K562 (cell line): ENCODE measurements around the gene RPTOR. TPM values are rescaled to one million over a fixed set of nuclear protein-coding genes. Genes with fewer than 3 reads are reported as not detected.
A peak's percentile ranks its signal among the peaks of the same experiment; 100 is the strongest.

Experiments
- ATAC-seq: fragments of 200-7000 bp; cut with Tn5 transposase; 3 replicates; pipeline ENCODE4 v1.9.1; 2020; ENCODE audit warnings: moderate library complexity
- BruUV-seq: library from RNA; stranded (reverse); fragments of 400-500 nt; replicated peaks from 2 replicates; lab custom pipeline; 2021; lab: Mats Ljungman, UMichigan
- CTCF ChIA-PET: fragments of 300-600 bp; formaldehyde crosslinking; extraction: SDS; loops from one replicate; lab custom pipeline; 2021; ENCODE audit warnings: low intra/inter-chr PET ratio; lab: Yijun Ruan, JAX
- POLR2A ChIA-PET: fragments of 300-600, 350-650 bp; sonication (Branson Sonifier 250); formaldehyde crosslinking; extraction: SDS; loops from one replicate; lab custom pipeline; 2021; ENCODE audit warnings: antibody characterized with exemption, inconsistent platforms; lab: Yijun Ruan, JAX
- DNase-seq, 4 experiments: peaks; one replicate each; pipeline versions ENCODE4 v3.0.0 to v3.0.0-alpha.2; 2011 to 2018; ENCODE audit warnings: low spot score in 3 of 4, mixed read lengths in 3 of 4; ENCODE audit errors: extremely low read depth in 1 of 4
- FAIRE-seq: peaks from 2 replicates; lab custom pipeline; 2011; peaks lifted over from hg19 to GRCh38; lab: Jason Lieb, UNC
- H2AFZ ChIP-seq: 2 replicates; pipeline ENCODE4 v1.6.0; 2011; ENCODE audit warnings: low read depth, low read length, control low read depth, inconsistent platforms
- H3K27ac ChIP-seq: fragments of 200-600 bp; 3 replicates; pipeline ENCODE4 v1.8.0; 2011; ENCODE audit warnings: low read depth, mild to moderate bottlenecking, control low read depth, inconsistent platforms, low read length, moderate library complexity, mixed read lengths; ENCODE audit errors: extremely low read depth
- H3K27me3 ChIP-seq, 2 experiments: fragments of 300-600 bp in 1 of 2; 2 replicates in 1 of 2; 3 replicates in 1 of 2; pipeline versions ENCODE4 v1.6.0 to v1.8.0; 2011; ENCODE audit warnings: inconsistent platforms in 2 of 2, low read length in 2 of 2, mild to moderate bottlenecking in 1 of 2, mixed read lengths in 1 of 2, moderate library complexity in 1 of 2; ENCODE audit not compliant: control insufficient read depth in 2 of 2, insufficient read depth in 2 of 2
- H3K36me3 ChIP-seq: fragments of 300-600 bp; 3 replicates; pipeline ENCODE4 v1.8.0; 2011; ENCODE audit warnings: mild to moderate bottlenecking, low read length, inconsistent platforms; ENCODE audit not compliant: control insufficient read depth, insufficient read depth
- H3K4me1 ChIP-seq, 2 experiments: fragments of 200-600 bp in 1 of 2; replicated peaks in 1 of 2; 2 replicates in 1 of 2; 3 replicates in 1 of 2; pipeline versions ENCODE4 v1.5.1 to v1.8.0; 2011; ENCODE audit warnings: inconsistent platforms in 2 of 2, low read length in 2 of 2, mild to moderate bottlenecking in 1 of 2, mixed read lengths in 1 of 2, moderate library complexity in 1 of 2; ENCODE audit not compliant: control insufficient read depth in 2 of 2, insufficient read depth in 2 of 2
- H3K4me2 ChIP-seq: 2 replicates; pipeline ENCODE4 v1.6.1; 2011; ENCODE audit warnings: low read length, control low read depth, inconsistent platforms, mixed read lengths; ENCODE audit not compliant: insufficient read depth
- H3K4me3 ChIP-seq: fragments of 200-600 bp; sonication (generic), shearing (Covaris generic); 2 replicates; pipeline ENCODE4 v1.5.1; 2016; ENCODE audit warnings: control low read depth, inconsistent platforms
- H3K79me2 ChIP-seq: fragments of 200-600 bp; 3 replicates; pipeline ENCODE4 v1.8.0; 2011; ENCODE audit warnings: low read length, inconsistent platforms; ENCODE audit not compliant: control insufficient read depth, insufficient read depth
- H3K9ac ChIP-seq, 2 experiments: 2 replicates each; pipeline versions ENCODE4 v1.6.0 to v1.6.1; 2011; ENCODE audit warnings: low read depth in 2 of 2, low read length in 2 of 2, control low read depth in 1 of 2, inconsistent platforms in 1 of 2, mild to moderate bottlenecking in 1 of 2, mixed read lengths in 1 of 2; ENCODE audit not compliant: insufficient read depth in 1 of 2
- H3K9me1 ChIP-seq: one replicate; pipeline ENCODE4 v1.6.0; 2011; ENCODE audit warnings: inconsistent platforms, mild to moderate bottlenecking, low read length, moderate library complexity; ENCODE audit not compliant: control insufficient read depth, insufficient read depth
- H3K9me3 ChIP-seq: replicated peaks from 2 replicates; pipeline ENCODE4 v1.5.1; 2011; ENCODE audit warnings: low read depth, low read length, inconsistent platforms; ENCODE audit not compliant: control insufficient read depth, insufficient read depth
- H4K20me1 ChIP-seq: replicated peaks from 2 replicates; pipeline ENCODE4 v1.6.1; 2011; ENCODE audit warnings: low read length, inconsistent platforms, mixed read lengths; ENCODE audit not compliant: control insufficient read depth, insufficient read depth
- BCL6 ChIP-seq: fragments of 250-450 bp; sonication (Bioruptor Pico); IDR thresholded peaks from 2 replicates; pipeline ENCODE4 v1.4.0; 2020
- CEBPB ChIP-seq: fragments of 450-650 bp; IDR thresholded peaks from 2 replicates; pipeline ENCODE4 v1.6.1; 2016; ENCODE audit warnings: missing genetic modification characterization, missing compliant biosample characterization
- ELF4 ChIP-seq: fragments of 450-650 bp; formaldehyde crosslinking; IDR thresholded peaks from 2 replicates; pipeline ENCODE4 v1.4.0; 2022; ENCODE audit warnings: missing genetic modification characterization
- ERF ChIP-seq: fragments of 450-650 bp; formaldehyde crosslinking; IDR thresholded peaks from 2 replicates; pipeline ENCODE4 v1.4.0; 2020; ENCODE audit warnings: mild to moderate bottlenecking, mixed read lengths
- FOXK1 ChIP-seq: sonication (generic); formaldehyde crosslinking; IDR thresholded peaks from 2 replicates; pipeline ENCODE4 v1.8.0; 2022; ENCODE audit warnings: missing genetic modification reagents, mild to moderate bottlenecking, borderline replicate concordance
- MCM5 ChIP-seq: fragments of 450-650 bp; IDR thresholded peaks from 2 replicates; pipeline ENCODE4 v1.6.1; 2016; ENCODE audit warnings: low read depth
- MEF2D ChIP-seq: conservative IDR thresholded peaks from 2 replicates; pipeline ENCODE4 v1.6.1; 2016; ENCODE audit warnings: low read depth, missing genetic modification characterization, missing compliant biosample characterization
- PRMT5 ChIP-seq: sonication (generic); formaldehyde crosslinking; IDR thresholded peaks from 2 replicates; pipeline ENCODE4 v1.5.0; 2020; ENCODE audit warnings: missing genetic modification reagents
- RB1 ChIP-seq: fragments of 450-650 bp; IDR thresholded peaks from 2 replicates; pipeline ENCODE4 v1.6.1; 2017; ENCODE audit warnings: low read depth, mild to moderate bottlenecking
- SRF ChIP-seq, 2 experiments: fragments of 250-450, 450-650 bp in 1 of 2; sonication (Bioruptor Pico) in 1 of 2; sonication (generic) in 1 of 2; formaldehyde crosslinking; IDR thresholded peaks; 2 replicates each; pipeline versions ENCODE4 v1.5.0 to v1.5.1; 2020 to 2022; ENCODE audit warnings: mild to moderate bottlenecking in 1 of 2, missing genetic modification reagents in 1 of 2
- TEAD1 ChIP-seq, 2 experiments: fragments of 450-650 bp in 1 of 2; sonication (generic) in 1 of 2; formaldehyde crosslinking; IDR thresholded peaks; 2 replicates each; pipeline versions ENCODE4 v1.4.0 to v1.8.0; 2020 to 2022; ENCODE audit warnings: mild to moderate bottlenecking in 2 of 2, missing genetic modification reagents in 1 of 2
- ZFP1 ChIP-seq: fragments of 450-650 bp; formaldehyde crosslinking; IDR thresholded peaks from 2 replicates; pipeline ENCODE4 v1.4.0; 2020; ENCODE audit warnings: mild to moderate bottlenecking, mixed read lengths
- ZNF121 ChIP-seq: sonication (generic); formaldehyde crosslinking; conservative IDR thresholded peaks from 2 replicates; pipeline ENCODE4 v1.8.0; 2022; ENCODE audit warnings: missing genetic modification reagents
- ZNF316 ChIP-seq: fragments of 450-650 bp; IDR thresholded peaks from 2 replicates; pipeline ENCODE4 v1.6.1; 2016
- ZNF583 ChIP-seq: fragments of 250-450 bp; sonication (Bioruptor Pico); IDR thresholded peaks from 2 replicates; pipeline ENCODE4 v1.4.0; 2020
- ZNF707 ChIP-seq: fragments of 250-450 bp; sonication (Bioruptor Pico); conservative IDR thresholded peaks from 2 replicates; pipeline ENCODE4 v1.8.0; 2022; ENCODE audit warnings: inconsistent platforms, mild to moderate bottlenecking, moderate library complexity
- WGBS: fragments of 100-300 bp; shearing (Covaris generic); methylation state at CpG from one replicate; pipeline ENCODE4 v1.1.6; 2016; ENCODE audit warnings: low coverage, mixed read lengths; ENCODE audit not compliant: insufficient coverage; ENCODE audit errors: missing lambda C conversion rate; 5-methylcytosine and 5-hydroxymethylcytosine counted together
- in situ Hi-C: fragments of 300-500 bp; cut with MboI; formaldehyde crosslinking; loops from 4 replicates; pipeline ENCODE4 v1.15.0; 2018; ENCODE audit warnings: inconsistent platforms, mixed read lengths
- intact Hi-C: fragments of 100-400 bp; cut with micrococcal nuclease; formaldehyde crosslinking; loops from 2 replicates; pipeline ENCODE4 v1.14.2; 2022
- polyA plus RNA-seq, 8 experiments: library from polyadenylated mRNA; depleted of rRNA in 4 of 8; stranded (reverse) in 5 of 8; unstranded in 3 of 8; fragments of >200 nt; fragmentation: Nextera tagmentation in 2 of 8; fragmentation: Illumina TruSeq in 1 of 8; extraction: Ambion mirVana in 2 of 8; extraction: Trizol in 1 of 8; gene quantifications; 2 replicates each; pipeline versions ENCODE4 v1.2.1 to v1.2.3, GENCODE V29; 2011 to 2014; ENCODE audit warnings: inconsistent platforms in 1 of 8, missing spikeins in 1 of 8
- total RNA-seq, 7 experiments: library from RNA; depleted of rRNA in 6 of 7; stranded (reverse); fragments of >200 nt in 6 of 7; fragmentation: Illumina TruSeq in 2 of 7; extraction: Trizol in 2 of 7; gene quantifications; 2 replicates each; pipeline versions ENCODE4 v1.2.1 to v1.2.3, GENCODE V29; 2011 to 2021; ENCODE audit warnings: low replicate concordance in 1 of 7
- TF ChIP-seq, protein P1 (sequence below): fragments of 250-450 bp; sonication (Bioruptor Pico); IDR thresholded peaks from 2 replicates; pipeline ENCODE4 v1.5.0; 2022; ENCODE audit warnings: mild to moderate bottlenecking

Gene RPTOR
- total and polyA plus RNA-seq, 9 of the 15 experiments (the other 6 are each of a cell fraction or from before 2014, with no cell fraction given) = 0.24 to 54.1 (median 10.2) TPM

DNA sequence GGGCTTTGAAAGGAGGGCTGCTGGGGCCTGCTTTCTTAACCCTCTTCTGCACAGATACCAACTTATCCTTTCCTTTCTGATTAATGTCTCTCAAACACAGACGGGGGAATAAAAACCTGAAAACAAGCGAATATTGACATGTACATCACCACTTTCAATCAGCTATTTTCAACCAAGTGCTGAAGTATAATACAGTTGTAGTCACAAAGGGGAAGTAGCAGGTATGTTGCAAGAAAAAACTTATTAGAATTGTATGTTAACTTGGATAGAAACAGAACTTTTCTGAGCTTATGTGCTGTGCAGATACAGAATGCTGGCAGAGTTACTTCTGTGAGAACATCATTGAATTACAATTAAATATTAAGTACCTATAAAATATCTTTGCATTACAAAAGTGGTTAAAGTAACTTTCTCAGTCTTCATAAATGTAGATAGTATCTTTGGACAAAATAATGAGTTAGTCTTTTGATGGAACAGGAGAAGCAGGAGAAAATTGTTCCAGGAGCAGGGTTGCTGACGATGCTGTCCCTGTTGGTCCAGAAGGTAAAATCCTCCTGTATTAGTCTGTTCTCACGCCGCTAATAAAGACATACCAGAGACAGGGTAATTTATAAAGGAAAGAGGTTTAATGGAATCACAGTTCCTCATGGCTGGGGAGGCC, 59.5 kb downstream of the RPTOR start:
- ChIA-PET CTCF (no interaction called here), POLR2A (interaction anchor here (1.2 kb wide), 1 partner anchor 545 kb away, joined by 4 read pairs; no protein-coding TSS in a partner anchor)
- Histone ChIP-seq H2AFZ (no peak overlapping the region), H3K4me1 (peaks cover 28 to 31% of the 10 kb centered on the region in 2 experiments), H3K36me3 (no peaks in the 10 kb centered on the region; the same call in 2 of the 3 replicates), H3K9me1 (no peaks in the 10 kb centered on the region), H3K9ac (no peak overlapping the region), H3K4me3 (no peak overlapping the region), H4K20me1 (peaks cover 32% of the 10 kb centered on the region), H3K79me2 (peaks cover 86% of the 10 kb centered on the region), H3K27ac (no peak overlapping the region), H3K9me3 (no peaks in the 10 kb centered on the region), H3K27me3 (no peaks in the 10 kb centered on the region), H3K4me2 (no peak overlapping the region)
- in situ Hi-C loops (no loop called here), intact Hi-C loops (no loop called here)
- TF ChIP-seq ZFP1 (CRISPR knock-in tag) = no peak
- TF ChIP-seq CEBPB (tag) = peak; percentile 28; the same call in 1 of the 2 replicates
- no peak for TF ChIP-seq PRMT5 (CRISPR knock-in tag)
- TF ChIP-seq BCL6 = no peak
- TF ChIP-seq ZNF707 = peak; percentile 85
- no peak for TF ChIP-seq ELF4
- ATAC-seq = no peak
- WGBS = 86% methylated on average over 5 of the region's 5 CpGs
- DNase-seq = no peak
- no peak for FAIRE-seq
- no TSS peak for BruUV-seq

DNA sequence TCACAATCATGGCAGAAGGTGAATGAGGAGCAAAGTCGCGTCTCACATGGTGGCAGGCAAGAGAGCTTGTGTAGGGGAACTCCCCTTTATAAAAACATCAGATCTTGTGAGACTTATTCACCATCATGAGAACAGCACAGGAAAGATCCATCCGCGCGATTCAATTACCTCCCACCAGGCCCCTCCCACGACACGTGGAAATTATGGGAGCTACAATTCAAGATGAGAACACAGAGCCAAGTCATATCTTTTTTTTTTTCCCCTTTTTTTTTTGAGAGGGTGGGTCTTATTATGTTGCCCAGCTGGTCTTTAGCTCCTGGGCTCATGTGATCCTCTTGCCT, 60.0 kb downstream of the RPTOR start:
- ChIA-PET CTCF (no interaction called here), POLR2A (interaction anchor here (0.6 to 1.3 kb wide), 3 partner anchors 10 to 546 kb away, joined by 3 to 4 read pairs (median 3); no protein-coding TSS in a partner anchor)
- no peak overlapping the region for H3K9ac ChIP-seq
- H3K4me1 ChIP-seq = peaks cover 25 to 26% of the 10 kb centered on the region in 2 experiments
- no peak overlapping the region for H3K27ac ChIP-seq
- DNase-seq = no peak
- intact Hi-C loops = no loop called here
- no peaks in the 10 kb centered on the region for H3K9me3 ChIP-seq
- no peaks in the 10 kb centered on the region; the same call in 2 of the 3 replicates for H3K36me3 ChIP-seq
- WGBS = 89% methylated on average over 7 of the region's 7 CpGs
- H3K4me3 ChIP-seq = no peak overlapping the region
- FAIRE-seq = no peak
- no peak overlapping the region for H3K4me2 ChIP-seq
- H3K9me1 ChIP-seq = no peaks in the 10 kb centered on the region
- ATAC-seq = no peak
- in situ Hi-C loops = no loop called here
- H4K20me1 ChIP-seq = peaks cover 29% of the 10 kb centered on the region
- no peak overlapping the region for H2AFZ ChIP-seq
- no peaks in the 10 kb centered on the region for H3K27me3 ChIP-seq
- H3K79me2 ChIP-seq = peaks cover 84% of the 10 kb centered on the region
- no TSS peak for BruUV-seq
- no peak for TF ChIP-seq ERF (CRISPR knock-in tag)
- TF ChIP-seq ZNF583 (CRISPR knock-in tag) = no peak
- TF ChIP-seq, protein P1, sequence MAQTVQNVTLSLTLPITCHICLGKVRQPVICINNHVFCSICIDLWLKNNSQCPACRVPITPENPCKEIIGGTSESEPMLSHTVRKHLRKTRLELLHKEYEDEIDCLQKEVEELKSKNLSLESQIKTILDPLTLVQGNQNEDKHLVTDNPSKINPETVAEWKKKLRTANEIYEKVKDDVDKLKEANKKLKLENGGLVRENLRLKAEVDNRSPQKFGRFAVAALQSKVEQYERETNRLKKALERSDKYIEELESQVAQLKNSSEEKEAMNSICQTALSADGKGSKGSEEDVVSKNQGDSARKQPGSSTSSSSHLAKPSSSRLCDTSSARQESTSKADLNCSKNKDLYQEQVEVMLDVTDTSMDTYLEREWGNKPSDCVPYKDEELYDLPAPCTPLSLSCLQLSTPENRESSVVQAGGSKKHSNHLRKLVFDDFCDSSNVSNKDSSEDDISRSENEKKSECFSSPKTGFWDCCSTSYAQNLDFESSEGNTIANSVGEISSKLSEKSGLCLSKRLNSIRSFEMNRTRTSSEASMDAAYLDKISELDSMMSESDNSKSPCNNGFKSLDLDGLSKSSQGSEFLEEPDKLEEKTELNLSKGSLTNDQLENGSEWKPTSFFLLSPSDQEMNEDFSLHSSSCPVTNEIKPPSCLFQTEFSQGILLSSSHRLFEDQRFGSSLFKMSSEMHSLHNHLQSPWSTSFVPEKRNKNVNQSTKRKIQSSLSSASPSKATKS (CRISPR knock-in tag) = no peak
- TF ChIP-seq MEF2D = no peak
- TF ChIP-seq TEAD1 (CRISPR knock-in tag; IDR thresholded peaks at IDR 0.05) = no peak
- TF ChIP-seq ZNF316 = no peak
- no peak for TF ChIP-seq FOXK1
- no peak for TF ChIP-seq RB1
- TF ChIP-seq SRF (CRISPR knock-in tag; IDR thresholded peaks at IDR 0.05) = no peak
- TF ChIP-seq ZNF121 (CRISPR knock-in tag) = no peak
- TF ChIP-seq MCM5 = no peak
